GM19023 (cell line): ENCODE measurements around the gene RGS1.
A peak's percentile ranks its signal among the peaks of the same experiment; 100 is the strongest.

Source experiments
- ATAC-seq: cut with Tn5 transposase; IDR thresholded peaks from one replicate; pipeline ENCODE4 v1.9.1; 2021; ENCODE audit warnings: mild to moderate bottlenecking, moderate library complexity; ENCODE audit not compliant: unreplicated experiment

The RGS1 gene, protein sequence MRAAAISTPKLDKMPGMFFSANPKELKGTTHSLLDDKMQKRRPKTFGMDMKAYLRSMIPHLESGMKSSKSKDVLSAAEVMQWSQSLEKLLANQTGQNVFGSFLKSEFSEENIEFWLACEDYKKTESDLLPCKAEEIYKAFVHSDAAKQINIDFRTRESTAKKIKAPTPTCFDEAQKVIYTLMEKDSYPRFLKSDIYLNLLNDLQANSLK

DNA sequence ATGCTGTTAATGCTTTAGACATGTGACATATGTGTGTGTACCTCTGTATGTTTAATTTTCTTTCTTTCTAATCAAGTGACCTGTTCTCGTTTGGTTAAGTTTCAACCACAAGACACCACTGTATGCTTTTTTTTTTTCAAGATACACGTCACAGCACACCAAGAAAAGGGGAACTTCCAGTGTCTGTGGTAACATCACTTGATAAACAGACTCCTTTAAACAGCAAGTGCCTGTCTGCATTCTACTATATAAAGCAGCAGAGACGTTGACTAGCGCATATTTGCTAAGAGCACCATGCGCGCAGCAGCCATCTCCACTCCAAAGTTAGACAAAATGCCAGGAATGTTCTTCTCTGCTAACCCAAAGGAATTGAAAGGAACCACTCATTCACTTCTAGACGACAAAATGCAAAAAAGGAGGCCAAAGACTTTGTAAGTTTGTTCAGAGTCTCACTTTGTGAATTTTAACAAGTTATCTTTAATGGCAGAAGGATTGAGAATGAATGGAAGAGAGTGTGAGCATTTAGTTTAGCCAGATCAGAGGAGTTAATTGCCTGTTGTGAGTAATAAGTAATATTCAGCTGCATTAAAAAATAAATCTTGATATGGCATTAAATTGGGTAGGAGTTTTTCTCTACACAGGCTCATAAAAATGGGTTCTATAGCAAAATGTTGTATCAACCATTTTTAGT, at the start of gene RGS1:
RGS1 (plus strand) TSS at position 275 of the 691 bp plus-strand sequence; CDS start at position 295, 20 bp downstream.
- ATAC-seq = peak; percentile 91

DNA sequence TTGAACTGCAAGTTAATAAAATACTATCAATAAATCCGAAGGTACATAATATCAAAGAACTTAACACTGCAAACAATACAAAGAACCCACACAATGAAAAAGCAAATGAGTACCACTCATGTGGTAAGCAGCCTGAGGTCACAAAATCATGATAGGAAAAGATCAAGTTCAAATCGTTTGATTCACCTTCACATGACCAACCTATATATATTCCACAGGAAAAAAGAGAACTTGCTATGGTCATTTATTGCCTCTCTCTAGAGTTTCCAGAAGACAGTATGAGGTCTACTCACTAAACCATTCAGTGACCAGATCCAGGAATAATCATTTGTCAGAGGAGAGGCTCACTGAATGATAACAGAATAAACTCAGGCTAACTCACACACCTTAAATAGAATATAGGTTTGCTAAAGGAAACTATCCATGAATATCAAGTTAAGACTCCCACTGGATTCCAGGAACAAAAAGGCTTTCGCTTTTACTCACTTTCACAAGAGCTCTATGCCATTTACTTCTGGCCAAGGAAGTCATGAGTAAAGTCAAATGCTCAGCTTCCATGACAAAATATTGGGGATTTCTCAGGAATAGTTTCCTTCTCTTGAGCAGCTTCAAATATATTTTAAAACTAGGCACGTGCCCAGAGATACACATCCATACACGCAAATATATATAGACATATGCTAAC, 48.3 kb upstream of the RGS1 start:
- ATAC-seq = no peak

DNA sequence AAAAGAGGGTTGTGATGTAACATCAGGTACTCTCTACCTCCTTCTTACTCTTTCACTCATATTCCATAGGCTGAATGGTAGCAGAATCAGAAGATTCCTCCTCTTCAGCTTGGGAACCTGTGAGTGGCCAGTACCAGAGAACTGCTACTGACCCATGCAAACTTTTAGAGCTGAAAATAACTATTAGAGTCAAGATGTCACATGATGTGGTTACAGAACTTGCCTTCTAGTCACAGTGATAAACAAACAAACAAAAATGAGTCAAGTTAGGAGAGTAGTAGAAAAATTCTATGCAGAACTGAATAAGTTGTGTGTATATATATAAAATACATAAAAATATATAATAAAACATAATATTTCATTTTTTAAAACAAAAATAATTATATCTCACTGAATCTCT, 47.6 kb upstream of the RGS1 start:
- ATAC-seq = no peak

DNA sequence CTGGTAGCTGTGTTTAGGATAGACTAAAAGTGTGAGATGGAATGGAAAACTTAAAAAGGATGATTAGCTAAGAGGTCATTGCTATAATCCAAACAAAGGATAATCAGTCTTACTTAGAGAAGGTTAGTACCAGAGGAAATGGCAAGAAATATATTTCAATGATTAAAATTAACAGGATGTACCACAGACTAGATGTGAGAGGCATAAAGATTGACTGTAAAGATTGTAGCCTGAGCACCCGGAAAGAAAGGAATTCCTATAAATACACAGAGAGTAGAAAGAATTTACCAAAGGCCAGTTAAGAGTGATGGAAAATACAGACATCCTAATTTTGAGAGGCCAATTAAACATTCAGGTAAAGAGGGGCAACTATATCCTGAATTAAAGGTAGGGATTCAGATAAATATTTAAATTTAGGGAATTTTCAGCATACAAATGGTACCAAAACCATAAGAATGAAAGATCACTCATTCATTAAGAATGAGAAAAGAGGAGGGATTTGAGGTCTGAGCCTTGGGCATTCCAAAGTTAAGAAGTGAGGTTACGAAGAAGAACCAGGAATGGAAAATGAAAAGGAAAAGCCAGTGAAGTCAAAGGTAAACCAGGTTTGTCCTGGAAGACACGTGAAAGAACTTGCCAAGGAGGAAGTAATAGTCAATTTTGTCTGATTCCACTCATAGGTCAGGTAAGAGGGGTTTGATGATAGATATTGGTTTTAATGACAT, 46.4 kb upstream of the RGS1 start:
- no peak for ATAC-seq

DNA sequence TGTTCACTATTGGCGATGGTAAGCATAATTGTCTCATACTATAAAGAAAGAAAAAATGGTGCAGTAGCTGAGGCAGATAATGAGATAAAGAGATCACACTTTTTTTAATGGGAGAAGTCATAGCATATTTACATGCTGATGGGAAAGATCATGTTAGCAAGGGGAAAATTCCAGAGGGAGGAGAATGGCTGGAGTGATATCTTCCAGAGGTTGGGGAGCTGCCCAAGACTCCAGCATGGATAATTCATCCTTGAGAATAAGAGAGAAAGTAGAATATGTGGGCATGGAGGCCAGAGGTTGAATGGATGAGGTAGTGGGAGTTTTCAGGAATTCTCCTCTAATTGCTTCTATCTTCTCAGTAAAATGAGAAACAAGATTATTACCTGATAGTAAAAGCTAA, 45.8 kb upstream of the RGS1 start:
- ATAC-seq = no peak

DNA sequence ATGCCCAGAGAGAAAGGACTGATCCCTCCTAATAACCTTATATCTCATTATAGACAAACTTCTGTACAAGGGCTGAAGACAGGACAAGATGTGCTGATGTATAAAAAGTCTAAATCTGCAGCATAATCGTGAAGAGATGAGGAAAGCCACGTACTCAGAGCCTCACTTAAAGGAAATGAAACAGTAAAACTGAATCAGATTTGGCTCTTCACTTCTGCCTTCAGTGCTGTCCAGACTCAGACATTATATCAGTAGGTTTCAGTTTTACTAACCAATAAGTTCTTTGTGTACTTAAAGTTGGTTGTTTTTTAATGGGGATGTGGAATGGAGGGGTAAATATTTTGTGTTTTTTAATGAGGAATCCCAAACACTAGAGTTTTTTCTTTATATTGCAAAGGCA, 45.3 kb upstream of the RGS1 start:
- peak; percentile 92 for ATAC-seq

DNA sequence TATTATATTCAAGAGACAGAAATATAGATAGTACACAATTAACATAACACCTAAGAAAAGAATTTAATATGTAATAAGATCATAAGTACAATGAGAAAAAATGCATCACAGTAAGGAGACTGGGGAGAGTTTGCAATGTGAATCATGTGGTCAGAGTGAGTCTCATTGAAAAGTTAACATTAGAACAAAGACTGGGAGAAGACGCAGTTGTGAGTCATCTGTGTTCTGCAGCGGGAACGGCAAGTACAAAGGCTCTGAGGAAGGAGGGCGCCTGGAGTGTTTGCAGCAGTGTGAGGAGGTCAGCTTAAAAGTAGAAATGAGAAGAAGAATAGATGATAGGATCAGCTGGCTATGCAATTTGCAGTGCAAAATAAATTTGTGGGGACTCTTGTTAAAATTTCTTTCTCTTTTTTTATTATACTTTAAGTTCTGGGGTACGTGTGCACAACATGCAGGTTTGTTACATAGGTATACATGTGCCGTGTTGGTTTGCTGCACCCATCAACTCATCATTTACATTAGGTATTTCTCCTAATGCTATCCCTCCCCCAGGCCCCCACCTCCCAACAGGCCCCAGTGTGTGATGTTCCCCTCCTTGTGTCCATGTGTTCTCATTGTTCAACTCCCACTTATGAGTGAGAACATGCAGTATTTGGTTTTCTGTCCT, 44.4 kb upstream of the RGS1 start:
- ATAC-seq = peak; percentile 43

DNA sequence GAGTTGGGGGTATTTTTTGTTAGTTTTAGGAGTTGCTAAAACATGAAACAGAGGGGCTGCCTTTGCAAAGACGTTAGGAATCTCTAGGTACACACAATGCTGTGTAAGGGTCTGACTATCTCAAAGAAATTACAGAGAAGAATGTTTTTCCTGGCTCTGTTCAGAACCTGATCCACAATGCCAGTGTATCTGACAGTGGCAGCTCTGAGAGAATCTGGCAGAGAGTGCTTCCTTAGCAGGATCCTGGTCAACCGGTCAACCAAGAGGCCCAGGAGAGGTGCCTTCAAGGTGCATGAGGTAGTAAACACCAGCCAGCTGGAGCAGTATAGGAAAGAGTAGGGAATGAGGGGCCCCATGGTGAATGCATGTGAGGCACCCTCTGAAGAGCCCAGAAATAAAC, 40.9 kb upstream of the RGS1 start:
- ATAC-seq = no peak

DNA sequence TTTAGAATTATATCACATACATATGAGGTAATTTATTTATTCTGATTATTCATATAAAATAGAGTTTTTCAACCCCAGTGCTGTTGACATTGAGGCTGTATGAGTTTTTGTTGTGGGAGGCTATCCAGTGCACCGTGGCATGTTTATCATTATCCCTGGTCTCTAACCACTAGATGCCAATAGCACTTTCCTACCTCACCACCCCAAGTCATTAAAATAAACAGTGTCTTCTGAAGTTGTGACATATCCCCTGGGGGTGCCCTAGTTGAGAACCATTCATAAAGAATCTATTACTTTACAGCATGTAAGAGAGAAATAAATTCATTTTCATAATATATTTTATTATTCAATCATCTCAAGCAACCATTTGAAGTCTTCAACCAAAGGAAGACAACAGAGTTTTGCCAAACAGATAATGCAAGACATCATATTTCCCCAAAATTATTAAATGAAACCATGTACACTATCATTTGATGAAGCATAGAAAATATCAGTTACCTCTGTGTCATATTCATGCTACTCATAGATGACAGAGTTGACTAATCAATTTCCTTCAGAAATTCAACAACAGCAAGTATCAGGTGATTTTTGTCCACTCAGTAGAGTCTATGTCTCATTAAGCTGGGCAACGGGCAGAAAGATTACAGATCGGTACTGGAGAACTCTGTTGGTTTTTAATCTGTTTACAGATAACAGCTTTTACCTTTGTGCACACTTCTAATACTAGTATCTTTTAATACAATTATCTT, 39.5 kb upstream of the RGS1 start:
- ATAC-seq = no peak

DNA sequence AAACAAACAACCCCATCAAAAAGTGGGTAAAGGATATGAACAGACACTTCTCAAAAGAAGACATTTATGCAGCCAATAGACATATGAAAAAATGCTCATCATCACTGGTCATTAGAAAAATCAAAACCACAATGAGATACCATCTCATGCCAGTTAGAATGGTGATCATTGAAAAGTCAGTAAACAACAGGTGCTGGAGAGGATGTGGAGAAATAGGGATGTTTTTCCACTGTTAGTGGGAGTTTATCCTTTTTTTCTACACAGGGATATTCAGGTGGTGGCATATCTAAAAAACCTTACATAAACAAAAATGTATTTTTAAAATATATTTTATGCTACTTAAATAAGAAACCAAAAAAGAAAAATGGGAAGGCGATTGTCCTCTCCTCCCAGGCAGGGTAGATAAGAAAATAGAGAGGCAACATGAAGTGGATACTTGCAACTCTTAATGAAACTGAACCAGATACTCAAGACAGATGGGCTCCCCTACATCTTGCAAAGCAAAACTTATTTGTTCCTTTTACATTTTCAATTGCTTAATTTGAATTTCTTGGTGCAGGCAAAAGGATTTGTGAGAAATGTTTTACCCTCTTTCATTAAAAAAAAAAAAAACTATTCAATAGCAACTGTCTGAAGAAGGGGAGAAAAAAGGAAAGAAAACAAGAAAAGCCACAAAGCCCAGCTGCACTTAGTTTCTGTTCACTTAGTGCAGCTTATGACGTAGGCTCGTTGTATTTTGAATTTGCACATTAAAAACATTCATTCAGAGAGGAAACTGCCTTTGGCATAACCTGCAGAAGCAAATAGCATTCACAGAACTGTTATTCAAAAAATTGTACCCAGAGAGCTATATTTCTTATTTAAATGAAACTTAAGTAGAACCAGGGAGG, 36.9 kb upstream of the RGS1 start:
- ATAC-seq = peak; percentile 89

DNA sequence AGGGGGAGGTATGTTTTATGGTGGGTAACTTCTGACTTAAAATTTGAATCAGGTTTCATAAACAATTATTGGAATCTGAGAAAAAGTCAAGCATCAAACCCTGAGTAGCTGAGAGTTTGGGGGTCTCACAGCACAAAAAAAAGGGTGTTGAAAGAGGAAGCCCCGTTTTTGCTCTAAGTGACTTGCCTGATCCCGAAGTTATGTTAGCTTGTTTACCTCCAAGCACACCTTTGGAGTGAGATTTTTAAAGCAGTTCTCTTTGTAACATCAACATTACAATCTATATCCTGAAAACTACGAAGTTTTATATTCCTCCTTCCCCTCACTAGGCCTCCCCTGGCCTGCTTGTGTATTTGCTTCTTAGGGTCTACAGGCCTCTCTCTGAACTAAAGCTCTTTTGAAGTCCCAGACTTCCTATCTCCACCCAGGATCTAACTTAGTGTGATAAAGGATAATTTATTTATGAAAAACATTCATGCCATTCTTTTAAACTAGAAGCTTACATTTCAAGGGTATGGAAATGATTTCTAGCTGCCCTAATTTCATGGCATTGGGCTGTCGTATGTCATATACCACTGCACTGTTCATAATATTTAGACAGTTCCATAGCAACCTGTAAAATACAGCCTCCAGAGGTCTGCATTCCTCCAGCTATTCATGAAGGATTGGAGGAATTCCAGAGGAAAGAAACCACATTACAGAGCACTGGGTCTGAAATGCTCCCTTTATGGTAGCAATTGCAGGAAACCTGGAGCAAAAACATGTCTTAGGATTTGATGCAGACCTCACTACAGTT, 36.1 kb upstream of the RGS1 start:
- ATAC-seq = no peak

DNA sequence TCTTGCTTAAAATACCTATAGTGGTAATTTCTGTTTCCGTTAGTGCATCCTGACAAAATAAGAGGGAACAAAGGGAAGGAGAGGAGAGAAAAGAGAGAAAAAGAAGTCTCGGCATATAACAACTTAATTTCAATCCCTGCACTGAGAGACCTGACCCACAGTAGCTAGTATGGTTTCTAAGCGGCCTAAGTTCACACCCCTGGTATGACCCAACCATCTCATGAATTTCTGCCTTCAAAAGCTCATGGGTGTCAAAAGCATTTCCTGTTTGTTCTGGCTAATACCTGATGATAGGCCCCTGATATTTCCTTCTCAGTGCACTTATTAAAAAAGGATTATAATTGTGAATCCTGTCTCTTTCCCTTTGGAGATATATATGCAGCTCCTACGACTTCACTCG, 32.1 kb upstream of the RGS1 start:
- no peak for ATAC-seq

DNA sequence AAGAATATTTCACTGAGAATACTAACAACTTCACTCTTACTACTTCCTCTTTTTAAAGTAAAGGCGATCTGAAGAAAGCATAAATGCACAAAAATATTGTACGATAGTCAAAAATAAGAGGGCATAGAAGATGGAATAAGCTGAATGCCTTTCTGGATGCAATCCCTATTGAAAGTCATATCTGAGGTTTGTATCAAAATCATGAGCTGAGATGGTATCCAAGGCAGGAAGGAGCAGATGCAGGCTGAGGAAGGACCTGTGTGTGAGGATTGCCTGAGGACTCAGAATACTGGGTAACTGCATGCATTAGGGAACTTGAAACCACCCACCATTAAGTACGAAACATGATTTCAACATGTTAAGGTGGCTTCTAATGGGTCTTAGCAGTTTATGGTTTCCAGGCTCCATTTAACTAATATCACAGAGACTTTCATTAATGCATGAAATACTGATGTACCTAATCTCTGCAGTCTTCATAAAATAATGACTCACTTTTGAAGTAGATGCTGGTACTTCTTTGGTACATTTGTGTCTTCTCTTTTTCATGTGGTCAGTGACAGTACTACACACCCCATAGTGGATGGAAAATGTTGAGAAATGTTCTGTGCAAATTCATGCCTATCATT, 29.6 kb upstream of the RGS1 start:
- ATAC-seq = peak; percentile 55

DNA sequence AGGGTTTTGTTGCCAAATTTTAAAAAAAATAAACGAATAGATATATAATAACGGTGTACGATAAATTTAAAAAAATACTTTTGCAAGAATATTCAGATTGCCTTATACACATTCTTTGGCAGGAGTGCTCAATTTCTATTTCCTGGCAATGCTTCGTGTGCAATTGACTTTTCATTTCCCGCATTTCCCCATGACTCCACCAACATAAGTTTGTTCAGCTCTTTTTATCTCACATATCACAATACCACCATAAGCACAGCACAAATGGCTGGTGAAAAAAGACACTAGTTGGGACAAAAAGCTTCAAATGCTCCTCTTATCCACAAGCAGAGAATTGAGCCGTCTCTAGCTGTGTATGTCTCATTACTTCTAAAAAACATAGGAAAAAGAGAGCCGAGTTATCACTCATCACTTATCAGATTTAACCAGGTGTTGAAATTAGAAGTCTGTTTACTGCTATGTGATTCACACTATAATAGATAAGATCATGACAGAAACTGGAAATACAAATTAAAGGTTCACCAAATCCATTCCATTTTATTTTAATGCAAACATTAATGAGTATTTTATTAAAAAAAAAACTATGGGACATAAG, 28.9 kb upstream of the RGS1 start:
- ATAC-seq = no peak

DNA sequence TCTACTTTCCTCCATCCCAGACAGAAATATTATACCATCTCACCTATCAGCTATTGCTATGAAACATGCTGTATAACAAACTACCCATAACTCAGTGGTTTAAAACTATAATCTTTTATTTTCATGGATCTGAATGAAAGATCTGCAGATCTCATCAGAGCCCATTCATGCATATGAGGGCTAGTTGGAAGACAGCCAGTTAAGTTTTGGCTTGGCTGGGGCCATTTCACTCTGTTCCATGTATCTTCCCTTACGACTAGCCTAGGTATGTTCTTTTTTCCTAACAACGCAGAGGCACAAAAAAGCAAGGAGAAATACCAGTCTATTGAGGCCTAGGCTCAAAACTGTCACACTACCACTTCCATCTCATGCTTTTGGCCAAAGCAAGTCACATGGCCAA, 28.1 kb upstream of the RGS1 start:
- ATAC-seq = no peak

DNA sequence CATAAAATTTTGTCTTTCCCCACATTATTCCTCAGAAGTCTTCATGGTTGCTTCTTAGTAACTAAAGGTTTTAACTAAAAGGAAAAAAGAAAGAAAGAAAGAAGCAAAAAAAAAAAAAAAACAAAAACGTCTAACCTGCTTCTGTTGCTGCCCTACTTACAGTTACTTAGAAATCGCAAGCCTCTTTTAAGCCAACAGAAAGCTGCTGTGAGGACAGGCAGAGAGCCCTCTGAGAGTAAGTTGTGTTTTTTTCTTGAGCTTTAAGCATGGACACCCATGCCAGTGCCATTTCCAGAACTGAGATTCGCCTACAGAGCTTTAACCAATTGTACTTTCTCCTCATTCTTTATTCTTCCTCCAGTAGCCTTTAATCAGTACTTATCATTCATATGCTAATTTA, 25.6 kb upstream of the RGS1 start:
- ATAC-seq = no peak

DNA sequence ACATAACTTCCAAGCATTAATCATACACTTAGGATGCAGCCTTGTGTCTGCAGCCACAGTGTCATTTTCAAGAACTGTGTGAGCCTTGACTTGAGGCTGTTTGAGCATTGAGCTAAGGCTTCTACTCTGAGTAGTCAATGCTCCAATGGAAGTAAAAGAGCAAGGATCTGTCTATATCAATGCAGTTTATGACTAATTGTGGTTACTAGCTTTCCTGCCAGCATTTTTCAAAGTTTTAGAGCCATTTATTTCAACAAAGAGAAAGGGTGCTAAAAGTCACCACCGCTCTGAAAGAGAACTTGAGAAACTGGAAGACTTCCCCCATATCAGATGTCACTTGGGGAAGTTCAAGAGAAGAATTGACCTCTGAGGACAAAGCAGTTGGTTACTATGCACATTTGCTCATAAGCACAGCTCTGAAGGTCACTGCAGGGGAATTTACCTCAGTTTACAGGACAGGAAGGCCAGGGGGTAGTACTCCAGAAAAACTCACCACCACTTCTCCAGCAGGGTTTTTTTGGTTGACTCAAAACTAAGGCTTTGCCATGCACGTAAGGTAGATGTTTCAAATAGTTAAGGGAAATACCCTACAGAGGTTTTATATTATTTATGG, 24.5 kb upstream of the RGS1 start:
- peak; percentile 64 for ATAC-seq
